ENCODE measurements around the gene AATK. TPM values are rescaled to one million over a fixed set of nuclear protein-coding genes. Genes with fewer than 3 reads are reported as not detected.
A peak's percentile ranks its signal among the peaks of the same experiment; 100 is the strongest.

The AATK gene
- polyA plus RNA-seq, 1 donor (not counting 4 experiments of a cell fraction or from before 2014, with no cell fraction given): 0.16 TPM

DNA sequence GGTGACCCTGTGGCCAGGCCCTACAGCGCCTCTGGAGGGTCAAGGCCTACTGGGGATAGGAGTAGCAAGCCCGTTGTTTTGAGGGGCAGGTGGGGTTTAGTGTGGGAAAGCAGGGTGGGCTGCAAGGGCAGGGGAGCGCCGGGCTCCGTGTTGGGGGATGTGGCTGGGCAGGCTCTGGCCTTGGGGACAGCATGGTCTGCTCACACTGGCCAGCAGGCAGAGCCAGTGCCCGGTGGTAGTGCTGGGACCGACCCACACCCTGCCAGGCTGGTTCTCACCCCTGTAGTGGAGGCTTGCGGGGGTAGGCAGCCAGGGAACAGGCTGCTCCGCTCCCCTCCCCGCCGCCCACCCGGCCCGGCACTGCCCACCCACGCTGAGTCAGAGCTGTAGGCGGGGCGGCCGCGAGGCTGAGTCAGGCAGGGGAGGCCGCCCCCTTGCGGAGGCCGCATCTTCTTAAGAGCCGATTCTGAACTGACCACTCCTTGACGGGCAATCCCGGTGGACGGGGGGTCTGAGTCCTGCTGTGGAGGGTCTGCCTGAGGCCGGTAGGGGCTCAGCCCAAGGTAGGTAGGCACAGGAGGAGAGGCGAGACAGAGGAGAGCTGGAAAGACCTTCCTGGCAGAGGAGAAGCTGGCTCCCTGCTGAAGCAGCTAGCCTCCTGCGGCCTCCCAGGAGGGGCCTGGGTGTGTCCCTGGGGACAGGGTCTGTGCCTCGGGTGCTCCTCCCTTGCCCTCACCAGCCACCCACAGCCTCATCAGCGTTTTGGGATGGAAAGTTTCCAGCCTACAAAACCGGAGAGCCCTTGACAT lies 68.7 kb downstream of the AATK start:
- Histone ChIP-seq H3K9ac (ENCODE audit: control insufficient read depth, extremely low read depth, insufficient read depth, low read length) (peak overlapping the region; percentile 89), H3K27ac (ENCODE audit: control insufficient read depth, insufficient read depth, low read length) (peak overlapping the region; percentile 75), H2AFZ (ENCODE audit: control insufficient read depth, low read length) (no peak overlapping the region), H3K9me3 (ENCODE audit: control insufficient read depth, low read depth, low read length) (no peaks in the 10 kb centered on the region), H3K36me3 (ENCODE audit: control insufficient read depth in 2 of 2, extremely low read depth in 1 of 2, insufficient read depth in 2 of 2, low read length in 2 of 2) (peaks cover 27 to 49% of the 10 kb centered on the region in 2 experiments), H3K4me2 (ENCODE audit: control insufficient read depth, extremely low read depth, insufficient read depth, low read depth, low read length) (peak overlapping the region; percentile 48), H3K27me3 (ENCODE audit: control insufficient read depth, extremely low read depth, insufficient read depth, low read length) (no peaks in the 10 kb centered on the region), H3K9me1 (ENCODE audit: control insufficient read depth, extremely low read depth, insufficient read depth, low read length) (peaks cover 8% of the 10 kb centered on the region), H3K4me1 (ENCODE audit: control insufficient read depth, extremely low read depth, insufficient read depth, low read length) (peaks cover 56% of the 10 kb centered on the region), H4K20me1 (ENCODE audit: control insufficient read depth, extremely low read depth, insufficient read depth, low read length) (no peaks in the 10 kb centered on the region), H3K79me2 (ENCODE audit: control insufficient read depth, insufficient read depth, low read length) (peaks cover 4% of the 10 kb centered on the region), H3K4me3 (ENCODE audit: control insufficient read depth in 2 of 3, extremely low read depth in 1 of 3, insufficient read depth in 2 of 3, low read depth in 1 of 3, low read length in 3 of 3) (peak overlapping the region in 1 of 3 experiments; percentile 1)
- TF ChIP-seq EZH2 (IDR thresholded peaks at IDR 0.05; ENCODE audit: low read length) (no peak), CTCF (optimal IDR thresholded peaks at IDR 0.05 in 1 of 3, IDR thresholded peaks at IDR 0.05 in 1 of 3, conservative IDR thresholded peaks at IDR 0.05 in 1 of 3; ENCODE audit: extremely low read depth in 1 of 3, insufficient read depth in 2 of 3, low read length in 3 of 3) (peak; percentile 40 to 82 (median 70))
- dilution Hi-C loops (cut with MboI; ENCODE audit: extremely low pct_ligation_motif_present, low sequenced_read_pairs): no loop called here
- DNase-seq (ENCODE audit: low read depth, low spot score) (no peak), FAIRE-seq (no peak)

GRCh38 chr17:81096741-81097133 lies 69.3 kb downstream of the AATK start:
- Histone ChIP-seq H3K9me1 (ENCODE audit: control insufficient read depth, extremely low read depth, insufficient read depth, low read length) (peaks cover 8% of the 10 kb centered on the region), H3K27ac (ENCODE audit: control insufficient read depth, insufficient read depth, low read length) (peak overlapping the region; percentile 75), H3K9ac (ENCODE audit: control insufficient read depth, extremely low read depth, insufficient read depth, low read length) (peak overlapping the region; percentile 89), H3K79me2 (ENCODE audit: control insufficient read depth, insufficient read depth, low read length) (peaks cover 4% of the 10 kb centered on the region), H3K4me3 (ENCODE audit: control insufficient read depth in 2 of 3, extremely low read depth in 1 of 3, insufficient read depth in 2 of 3, low read depth in 1 of 3, low read length in 3 of 3) (no peak overlapping the region), H3K9me3 (ENCODE audit: control insufficient read depth, low read depth, low read length) (no peaks in the 10 kb centered on the region), H4K20me1 (ENCODE audit: control insufficient read depth, extremely low read depth, insufficient read depth, low read length) (no peaks in the 10 kb centered on the region), H3K36me3 (ENCODE audit: control insufficient read depth in 2 of 2, extremely low read depth in 1 of 2, insufficient read depth in 2 of 2, low read length in 2 of 2) (peaks cover 24 to 51% of the 10 kb centered on the region in 2 experiments), H3K4me2 (ENCODE audit: control insufficient read depth, extremely low read depth, insufficient read depth, low read depth, low read length) (peak overlapping the region; percentile 48), H3K4me1 (ENCODE audit: control insufficient read depth, extremely low read depth, insufficient read depth, low read length) (peaks cover 62% of the 10 kb centered on the region), H3K27me3 (ENCODE audit: control insufficient read depth, extremely low read depth, insufficient read depth, low read length) (no peaks in the 10 kb centered on the region), H2AFZ (ENCODE audit: control insufficient read depth, low read length) (no peak overlapping the region)
- no peak for FAIRE-seq
- no peak for DNase-seq (ENCODE audit: low read depth, low spot score)
- no peak for TF ChIP-seq EZH2 (IDR thresholded peaks at IDR 0.05; ENCODE audit: low read length)
- no peak for TF ChIP-seq CTCF (optimal IDR thresholded peaks at IDR 0.05 in 1 of 3, IDR thresholded peaks at IDR 0.05 in 1 of 3, conservative IDR thresholded peaks at IDR 0.05 in 1 of 3; ENCODE audit: extremely low read depth in 1 of 3, insufficient read depth in 2 of 3, low read length in 3 of 3)
- dilution Hi-C loops (cut with MboI; ENCODE audit: extremely low pct_ligation_motif_present, low sequenced_read_pairs): no loop called here

All from keratinocyte (primary cell).